HAP-1 (cell line): Measurements from ENCODE around the gene SEL1L2.

Source experiments
- DNase-seq, 2 experiments: peaks; one replicate each; pipeline ENCODE4 v3.0.0-alpha.2; 2016 to 2020; ENCODE audit warnings: low spot score in 2 of 2
- H3K27me3 ChIP-seq: fragments of 250-450 bp; sonication (Bioruptor Pico); 2 replicates; pipeline ENCODE4 v1.5.1; 2020; ENCODE audit warnings: low read depth, mild to moderate bottlenecking, moderate library complexity
- H3K36me3 ChIP-seq: fragments of 250-450 bp; sonication (Bioruptor Pico); replicated peaks from 2 replicates; pipeline ENCODE4 v1.5.1; 2020; ENCODE audit warnings: mild to moderate bottlenecking
- H3K4me1 ChIP-seq: fragments of 250-450 bp; sonication (Bioruptor Pico); 2 replicates; pipeline ENCODE4 v1.5.1; 2020; ENCODE audit warnings: mild to moderate bottlenecking
- H3K4me3 ChIP-seq: fragments of 250-450 bp; sonication (Bioruptor Pico); 2 replicates; pipeline ENCODE4 v1.5.1; 2020; ENCODE audit warnings: mild to moderate bottlenecking, moderate library complexity
- H3K9me3 ChIP-seq: fragments of 250-450 bp; sonication (Bioruptor Pico); 2 replicates; pipeline ENCODE4 v1.5.1; 2020; ENCODE audit warnings: mild to moderate bottlenecking, moderate library complexity
- in situ Hi-C: fragments of 300-500 bp; cut with MboI; formaldehyde crosslinking; loops from 3 replicates; pipeline ENCODE4 v1.14.3; 2020; ENCODE audit warnings: low sequenced_read_pairs, inconsistent platforms, mixed read lengths

SEL1L2 gene

DNA sequence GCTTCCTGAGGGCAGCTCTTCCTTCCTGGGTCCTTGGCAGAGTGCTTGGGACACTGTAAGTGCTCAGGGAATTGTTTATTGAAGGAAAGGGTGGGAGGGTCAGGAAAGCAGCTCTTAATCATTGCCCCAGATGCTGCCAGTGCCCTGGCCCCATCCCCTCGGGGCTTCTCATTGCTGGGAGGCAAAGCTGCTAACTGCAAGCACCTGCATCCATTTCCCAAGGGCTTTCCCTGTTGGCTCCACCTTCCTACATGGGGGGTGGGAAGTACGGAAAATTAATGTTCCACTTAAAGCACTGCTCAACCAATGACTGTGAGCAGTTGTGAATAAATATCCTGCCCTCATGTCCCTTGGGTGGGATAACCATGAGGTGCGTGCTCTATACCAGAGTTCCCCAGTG, 149.2 kb downstream of the SEL1L2 start:
- H3K9me3 ChIP-seq: no peaks in the 10 kb centered on the region
- DNase-seq: no peak
- no peaks in the 10 kb centered on the region for H3K36me3 ChIP-seq
- H3K4me3 ChIP-seq: no peak overlapping the region
- no peaks in the 10 kb centered on the region for H3K4me1 ChIP-seq
- no peaks in the 10 kb centered on the region for H3K27me3 ChIP-seq
- in situ Hi-C loops: no loop called here

DNA sequence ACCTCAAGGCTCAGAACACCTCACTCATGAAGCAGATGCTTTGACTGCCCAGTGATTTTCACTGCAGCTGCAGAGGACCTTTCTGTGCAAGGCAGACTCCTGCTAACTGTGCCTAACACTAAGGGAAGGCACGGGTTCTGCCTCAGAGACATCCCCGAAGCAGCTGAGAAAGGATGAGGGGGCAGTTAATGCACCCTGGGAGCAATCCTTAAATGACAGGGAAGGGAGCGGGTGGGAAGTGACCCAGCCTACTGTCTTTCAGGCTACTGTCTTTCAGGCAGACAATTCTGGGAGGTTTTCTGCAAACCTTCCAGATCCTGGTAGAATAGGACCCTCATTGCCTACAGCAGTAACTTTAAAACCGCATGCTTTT, 150.3 kb downstream of the SEL1L2 start:
- in situ Hi-C loops: no loop called here
- H3K4me3 ChIP-seq: no peak overlapping the region

DNA sequence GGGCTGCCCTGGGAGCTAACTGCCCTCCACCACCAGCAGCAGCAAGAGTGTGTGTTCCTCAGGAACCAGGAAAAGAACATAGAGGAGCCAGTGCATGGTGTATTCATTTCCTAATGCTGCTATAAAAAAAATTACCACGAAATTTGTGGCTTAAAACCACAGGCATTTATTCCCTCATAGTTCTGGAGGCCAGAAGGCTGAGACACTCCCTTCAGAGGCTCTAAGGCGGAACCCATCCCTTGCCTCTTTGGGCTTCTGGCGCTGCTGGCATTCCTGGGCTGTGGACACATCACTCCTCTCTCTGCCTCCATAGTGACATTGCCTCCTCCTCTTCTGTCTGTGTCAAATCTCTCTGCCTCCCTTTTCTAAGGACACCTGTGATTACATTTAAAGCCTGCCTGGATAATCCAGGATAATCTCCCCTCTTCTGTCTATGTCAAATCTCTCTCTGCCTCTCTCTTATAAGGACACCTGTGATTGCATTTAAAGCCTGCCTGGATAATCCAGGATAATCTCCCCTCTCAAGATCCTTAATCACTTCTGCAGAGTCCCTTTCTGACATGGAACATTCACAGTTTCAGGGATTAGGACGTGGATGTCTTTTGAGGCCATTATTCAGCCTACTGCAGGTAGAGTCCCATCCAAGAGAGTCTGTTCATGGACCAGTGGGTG, 150.9 kb downstream of the SEL1L2 start:
- in situ Hi-C loops: no loop called here
- no peaks in the 10 kb centered on the region for H3K27me3 ChIP-seq
- no peaks in the 10 kb centered on the region for H3K36me3 ChIP-seq
- H3K4me3 ChIP-seq: no peak overlapping the region
- DNase-seq: no peak
- H3K9me3 ChIP-seq: no peaks in the 10 kb centered on the region
- H3K4me1 ChIP-seq: no peaks in the 10 kb centered on the region

More for the DNA sequence above, 150.3 kb downstream of the SEL1L2 start:
- Histone ChIP-seq H3K9me3 (no peaks in the 10 kb centered on the region), H3K36me3 (no peaks in the 10 kb centered on the region), H3K4me1 (no peaks in the 10 kb centered on the region), H3K27me3 (no peaks in the 10 kb centered on the region)
- DNase-seq: no peak

DNA sequence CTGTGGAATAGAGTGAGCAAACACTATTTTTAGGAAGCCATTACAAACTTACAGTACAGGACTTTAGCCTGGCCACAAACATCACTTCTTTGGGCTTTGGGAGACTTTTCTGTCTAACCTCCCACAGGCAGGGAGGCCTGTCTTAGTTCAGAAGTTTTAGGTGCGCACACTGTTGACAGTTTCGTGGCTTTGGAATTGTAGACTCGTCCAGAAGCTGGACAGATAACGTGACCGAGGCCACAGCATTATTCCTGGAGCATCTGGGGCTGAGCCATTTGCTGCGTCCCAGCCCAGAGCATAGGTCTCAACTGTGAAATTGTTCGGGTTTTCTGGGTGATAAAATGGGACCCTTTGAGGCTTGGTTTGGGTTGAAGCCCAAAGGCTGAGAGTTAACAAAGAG, 151.8 kb downstream of the SEL1L2 start:
- Histone ChIP-seq H3K36me3 (no peaks in the 10 kb centered on the region), H3K9me3 (no peaks in the 10 kb centered on the region), H3K4me1 (no peaks in the 10 kb centered on the region), H3K27me3 (no peaks in the 10 kb centered on the region), H3K4me3 (no peak overlapping the region)
- no peak for DNase-seq
- in situ Hi-C loops: no loop called here

DNA sequence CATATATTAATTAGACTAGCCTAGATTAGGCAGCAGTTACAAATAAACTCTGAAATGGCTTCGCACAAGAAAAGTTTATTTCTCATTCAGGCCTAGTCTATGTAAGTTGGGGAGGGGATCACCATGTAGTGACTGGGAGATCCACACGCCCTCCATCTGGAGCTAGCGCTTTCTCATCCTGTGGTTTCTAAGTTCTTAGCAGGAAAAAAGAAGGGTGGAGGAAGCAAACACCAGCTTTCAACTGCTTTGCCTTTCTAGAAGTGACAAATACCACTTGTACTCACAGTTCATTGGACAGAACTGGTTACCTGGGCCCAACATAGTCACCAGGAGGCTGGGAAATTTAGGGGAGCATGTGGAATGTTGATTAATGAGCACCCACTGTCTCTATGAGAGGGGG, 158.9 kb downstream of the SEL1L2 start:
- in situ Hi-C loops: no loop called here
- DNase-seq: no peak
- Histone ChIP-seq H3K4me1 (no peaks in the 10 kb centered on the region), H3K27me3 (no peaks in the 10 kb centered on the region; the same call in 1 of the 2 replicates), H3K36me3 (no peaks in the 10 kb centered on the region), H3K4me3 (no peak overlapping the region), H3K9me3 (no peaks in the 10 kb centered on the region)

DNA sequence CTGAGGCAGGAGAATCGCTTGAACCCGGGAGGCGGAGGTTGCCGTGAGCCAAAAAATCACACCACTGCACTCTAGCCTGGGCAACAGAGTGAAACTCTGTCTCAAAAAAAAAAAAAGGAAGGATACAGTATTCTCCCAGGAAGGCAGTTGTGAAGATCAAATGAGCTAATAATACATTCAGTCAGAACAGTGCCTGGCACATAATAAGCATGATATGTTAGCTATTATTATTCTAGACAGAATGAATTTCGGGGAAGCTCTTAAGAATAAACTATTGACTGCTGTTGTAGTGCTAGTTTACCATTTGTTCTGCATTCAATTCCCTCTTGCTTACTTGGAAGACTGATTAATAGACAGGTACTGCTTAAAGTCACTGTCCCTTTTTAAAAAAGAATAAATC, 164.9 kb downstream of the SEL1L2 start:
- in situ Hi-C loops: no loop called here

DNA sequence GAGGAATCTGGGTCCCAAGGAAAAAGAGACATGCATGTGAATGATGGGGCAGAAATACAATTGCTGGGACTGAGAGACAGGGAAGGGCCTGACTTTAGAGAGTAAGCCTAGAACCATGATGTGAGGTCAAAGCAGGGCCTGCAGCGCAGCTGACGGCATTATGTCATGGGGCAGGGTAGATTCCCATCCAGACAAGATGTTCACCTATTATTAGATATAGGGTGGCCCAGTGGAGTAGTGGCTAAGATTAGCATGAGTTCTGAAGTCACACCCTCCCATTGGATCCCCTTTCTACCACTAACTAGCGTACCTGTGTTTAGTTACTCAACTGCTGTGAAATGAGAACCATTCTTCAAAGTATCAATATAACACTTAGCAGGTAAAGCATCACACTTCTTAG, 166.0 kb downstream of the SEL1L2 start:
- H3K4me1 ChIP-seq: no peaks in the 10 kb centered on the region
- in situ Hi-C loops: loop anchor here (5.0 kb wide), 1 partner anchor 233 kb away; no protein-coding TSS in a partner anchor

More for the DNA sequence above, 164.9 kb downstream of the SEL1L2 start:
- H3K4me3 ChIP-seq: no peak overlapping the region
- H3K9me3 ChIP-seq: no peaks in the 10 kb centered on the region
- no peak for DNase-seq
- no peaks in the 10 kb centered on the region for H3K36me3 ChIP-seq
- no peaks in the 10 kb centered on the region; the same call in none of the 2 replicates for H3K27me3 ChIP-seq
- H3K4me1 ChIP-seq: no peaks in the 10 kb centered on the region

DNA sequence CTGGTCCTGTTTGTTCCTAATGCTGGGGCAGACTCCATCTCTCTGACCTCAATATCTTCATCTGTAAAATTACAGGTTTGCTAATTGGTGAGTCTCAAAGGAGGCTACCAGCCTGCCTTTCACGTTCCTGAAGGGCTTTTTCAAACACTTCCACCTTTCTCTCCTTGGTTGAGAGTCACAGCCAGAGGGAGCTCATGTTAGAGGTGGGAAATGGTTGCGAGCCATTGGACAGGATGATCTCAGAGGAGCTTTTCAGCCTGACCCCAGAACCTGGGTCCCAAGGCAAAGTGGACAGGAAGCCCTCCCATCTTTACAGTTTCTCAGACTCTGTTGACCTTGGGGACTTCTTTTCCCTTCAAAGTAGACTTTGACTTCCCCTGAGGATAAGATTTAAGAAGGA, 168.0 kb downstream of the SEL1L2 start:
- in situ Hi-C loops: loop anchor here (5.0 kb wide), 1 partner anchor 235 kb away; no protein-coding TSS in a partner anchor

More for the DNA sequence above, 166.0 kb downstream of the SEL1L2 start:
- no peaks in the 10 kb centered on the region for H3K9me3 ChIP-seq
- H3K4me3 ChIP-seq: no peak overlapping the region
- no peaks in the 10 kb centered on the region for H3K36me3 ChIP-seq
- no peak for DNase-seq
- no peaks in the 10 kb centered on the region; the same call in 1 of the 2 replicates for H3K27me3 ChIP-seq

DNA sequence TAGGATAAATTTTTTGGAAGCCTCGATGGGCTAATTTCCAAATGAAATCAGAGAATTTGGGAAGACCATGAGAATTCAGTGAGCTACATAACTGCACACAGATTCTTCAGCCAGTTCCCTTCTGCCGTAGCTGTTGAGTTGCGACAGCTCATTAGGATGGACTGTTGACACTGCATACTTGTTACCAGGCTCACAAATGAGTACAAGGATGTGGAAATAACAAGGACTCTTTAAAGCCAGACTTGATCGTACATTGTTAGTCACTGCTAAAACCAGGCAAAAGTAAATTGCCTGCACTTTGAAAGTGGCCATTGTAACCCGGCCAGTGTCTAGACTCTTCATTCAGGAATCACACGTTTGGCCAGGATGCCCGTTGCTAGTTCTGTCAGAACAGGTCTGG, 168.5 kb downstream of the SEL1L2 start:
- peaks cover 13% of the 10 kb centered on the region for H3K36me3 ChIP-seq
- in situ Hi-C loops: loop anchor here (5.0 kb wide), 1 partner anchor 235 kb away; no protein-coding TSS in a partner anchor

More for the DNA sequence above, 168.0 kb downstream of the SEL1L2 start:
- Histone ChIP-seq H3K36me3 (peaks cover 7% of the 10 kb centered on the region), H3K9me3 (no peaks in the 10 kb centered on the region), H3K27me3 (no peaks in the 10 kb centered on the region; the same call in 1 of the 2 replicates), H3K4me3 (no peak overlapping the region), H3K4me1 (peaks cover 1% of the 10 kb centered on the region)
- DNase-seq: no peak

DNA sequence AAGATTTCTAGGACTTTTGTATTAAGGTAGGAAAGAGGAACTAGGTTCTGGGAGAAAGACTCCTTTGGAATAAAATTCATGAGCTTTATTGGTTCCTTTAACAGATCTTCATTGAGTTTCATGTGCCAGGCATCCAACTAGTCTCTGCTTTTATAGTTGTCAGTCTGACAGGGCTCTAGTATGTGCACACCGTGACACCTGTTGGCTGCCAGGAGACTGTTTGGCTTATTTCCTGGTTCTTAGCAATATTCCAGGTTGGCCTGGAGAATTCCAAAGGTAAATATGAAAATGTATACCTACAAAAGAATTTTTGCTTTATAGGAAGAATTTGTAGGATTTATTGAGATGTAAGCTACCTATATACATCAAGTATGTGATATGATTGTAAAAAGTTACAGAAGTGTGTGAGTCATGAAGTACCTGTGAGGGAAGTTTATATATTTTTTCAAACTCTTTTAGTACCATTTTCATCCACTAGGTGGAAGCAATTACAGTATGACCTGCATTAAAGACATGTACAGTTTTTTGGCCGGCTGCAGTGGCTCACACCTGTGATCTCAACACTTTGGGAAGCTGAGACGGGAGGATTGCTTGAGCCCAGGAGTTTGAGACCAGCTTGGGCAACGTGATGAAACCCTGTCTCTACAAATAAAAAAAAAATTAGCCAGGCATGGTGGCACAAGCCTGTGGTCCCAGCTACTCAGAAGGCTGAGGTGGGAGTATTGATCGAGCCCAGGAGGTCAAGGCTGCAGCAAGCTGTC, 170.3 kb downstream of the SEL1L2 start:
- Histone ChIP-seq H3K4me3 (no peak overlapping the region), H3K9me3 (no peaks in the 10 kb centered on the region), H3K4me1 (peaks cover 4% of the 10 kb centered on the region), H3K27me3 (no peaks in the 10 kb centered on the region), H3K36me3 (peaks cover 29% of the 10 kb centered on the region)
- peak; percentile 32 to 49 for DNase-seq
- in situ Hi-C loops: loop anchor here (5.0 kb wide), 1 partner anchor 237 kb away; no protein-coding TSS in a partner anchor

More for the DNA sequence above, 168.5 kb downstream of the SEL1L2 start:
- Histone ChIP-seq H3K4me3 (no peak overlapping the region), H3K4me1 (peaks cover 4% of the 10 kb centered on the region), H3K9me3 (no peaks in the 10 kb centered on the region), H3K27me3 (no peaks in the 10 kb centered on the region; the same call in 1 of the 2 replicates)
- DNase-seq: no peak

DNA sequence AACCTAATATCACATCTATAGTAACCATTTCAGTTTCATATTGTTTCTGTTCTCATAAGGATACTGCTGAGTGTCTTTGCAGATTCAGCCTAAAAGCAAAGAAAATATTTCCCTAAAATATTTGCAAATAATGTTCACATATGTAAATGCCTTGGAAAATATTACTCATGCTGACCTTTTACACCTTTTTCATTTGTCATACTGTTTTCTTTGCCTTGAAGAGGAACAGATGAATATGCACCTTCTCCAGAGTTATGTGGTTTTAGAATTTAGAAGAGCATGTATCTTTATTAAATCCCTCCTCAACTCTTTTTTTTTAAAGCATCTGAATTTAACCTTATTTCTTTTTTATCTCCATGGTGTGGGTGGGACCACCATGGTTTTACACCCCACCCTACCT, 173.1 kb downstream of the SEL1L2 start:
- Histone ChIP-seq H3K27me3 (no peaks in the 10 kb centered on the region), H3K36me3 (peaks cover 42% of the 10 kb centered on the region), H3K4me1 (peaks cover 4% of the 10 kb centered on the region), H3K9me3 (no peaks in the 10 kb centered on the region), H3K4me3 (no peak overlapping the region)
- DNase-seq: no peak
- in situ Hi-C loops: no loop called here

DNA sequence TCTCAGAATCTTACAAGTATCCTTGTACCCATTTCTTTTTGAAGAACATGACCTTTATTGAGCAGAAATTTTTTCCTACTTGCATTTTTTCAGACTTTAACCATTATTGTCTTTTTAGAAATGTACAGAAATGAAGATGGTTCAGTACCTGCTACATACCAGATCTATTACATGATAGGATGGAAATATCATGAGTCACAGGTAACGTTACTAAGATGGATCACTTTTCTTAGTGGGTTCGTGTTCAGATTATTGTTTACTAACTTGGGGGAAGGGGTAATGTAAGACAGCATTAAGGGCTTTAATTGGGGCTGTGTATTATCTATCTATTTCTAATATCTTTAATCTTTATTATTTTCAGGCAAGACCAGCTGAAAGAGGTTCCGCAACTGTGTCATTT, 173.7 kb downstream of the SEL1L2 start:
- Histone ChIP-seq H3K36me3 (peaks cover 48% of the 10 kb centered on the region), H3K9me3 (no peaks in the 10 kb centered on the region), H3K27me3 (no peaks in the 10 kb centered on the region), H3K4me3 (no peak overlapping the region), H3K4me1 (peaks cover 4% of the 10 kb centered on the region)
- DNase-seq: no peak
- in situ Hi-C loops: no loop called here

DNA sequence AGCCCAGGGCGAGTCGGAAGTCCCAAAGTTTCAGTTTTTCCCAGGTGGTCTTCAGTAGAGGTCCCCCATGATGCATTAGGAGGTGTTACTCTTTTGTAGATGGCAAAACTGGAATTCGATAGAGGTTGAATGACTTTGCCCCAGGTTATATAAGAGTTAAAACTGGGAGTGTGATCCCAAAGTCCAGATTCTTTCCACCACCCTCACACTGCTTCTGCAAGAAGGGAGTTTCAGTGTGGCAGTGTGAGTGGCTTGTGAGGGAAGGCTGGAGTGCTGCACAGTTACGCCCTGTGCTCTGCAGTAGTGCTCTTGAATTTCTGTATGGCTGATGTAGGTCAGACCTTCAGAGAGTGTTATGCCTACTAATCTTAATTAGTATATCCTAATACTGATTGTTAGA, 175.7 kb downstream of the SEL1L2 start:
- Histone ChIP-seq H3K27me3 (no peaks in the 10 kb centered on the region), H3K4me1 (peaks cover 4% of the 10 kb centered on the region), H3K9me3 (no peaks in the 10 kb centered on the region), H3K36me3 (peaks cover 67% of the 10 kb centered on the region), H3K4me3 (no peak overlapping the region)
- DNase-seq: no peak
- in situ Hi-C loops: no loop called here

DNA sequence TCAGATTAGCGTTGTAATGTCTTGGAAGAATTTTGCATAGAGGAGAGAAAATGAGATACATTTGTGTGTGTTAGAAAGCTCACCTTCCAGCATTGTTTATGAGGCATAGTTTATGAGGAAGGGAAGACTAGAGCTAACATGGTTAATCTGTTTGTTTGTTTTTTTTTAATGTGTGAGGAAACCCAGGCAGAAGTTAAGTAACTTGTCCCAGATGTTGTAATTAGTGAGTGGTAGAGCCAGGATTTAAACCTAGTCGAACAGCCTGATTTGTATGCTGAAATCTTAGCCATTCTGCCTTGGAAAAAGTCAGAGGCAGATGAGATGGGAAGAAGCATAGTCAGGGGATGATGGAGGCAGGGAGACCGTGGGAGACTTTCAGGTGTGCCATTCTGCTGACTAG, 176.5 kb downstream of the SEL1L2 start:
- in situ Hi-C loops: no loop called here
- Histone ChIP-seq H3K4me3 (no peak overlapping the region), H3K9me3 (no peaks in the 10 kb centered on the region), H3K4me1 (peaks cover 4% of the 10 kb centered on the region), H3K36me3 (peaks cover 75% of the 10 kb centered on the region), H3K27me3 (no peaks in the 10 kb centered on the region)
- no peak for DNase-seq
